Activated CD4-positive, alpha-beta T cell treated with anti-CD3 and anti-CD28 coated beads, Interleukin-2, amount 50 U/mL, for 16 hours (primary cell): ENCODE results near the gene ZIC2.
"Not testable (repeated sequence)": the region's sequence is repeated elsewhere in the genome, so short reads cannot be mapped to it uniquely, and the experiment has no call there.

Experiments
- DNase-seq: peaks from one replicate; pipeline ENCODE4 v3.0.0-alpha.2; 2020

Gene ZIC2

GRCh38 chr13:99981735-99982035 is at the start of gene ZIC2:
Gene ZIC2, plus strand, starts transcription at chr13:99981784. Its CDS starts 281 bp downstream, at chr13:99982065.
- DNase-seq, result no peak

- no peak for DNase-seq
Measured at GRCh38 chr13:99932912-99933311, 48.7 kb upstream of the ZIC2 start.

DNA sequence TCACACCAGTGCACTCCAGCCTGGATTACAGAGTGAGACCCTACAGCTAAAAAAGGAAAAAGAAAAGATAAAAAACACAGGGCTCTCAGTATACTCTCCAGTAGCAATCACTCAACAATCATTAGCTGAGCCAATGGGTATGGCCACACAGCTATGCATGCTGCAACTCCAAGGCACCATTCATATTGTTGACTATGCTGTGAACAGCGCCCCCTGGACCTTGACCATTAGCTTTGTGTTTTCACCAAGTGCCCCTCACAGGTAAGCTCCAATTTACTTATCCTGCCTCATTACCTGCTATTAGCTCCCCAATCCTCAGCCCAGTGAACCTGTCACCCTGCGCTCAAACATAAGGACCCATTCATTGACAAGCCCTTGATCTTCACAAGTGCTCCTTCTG is 45.8 kb upstream of the ZIC2 start:
- no peak for DNase-seq

- DNase-seq, result no peak
Measured at GRCh38 chr13:99938635-99939034, 42.9 kb upstream of the ZIC2 start.

- DNase-seq, result no peak
Measured at GRCh38 chr13:99941086-99941485, 40.5 kb upstream of the ZIC2 start.

DNA sequence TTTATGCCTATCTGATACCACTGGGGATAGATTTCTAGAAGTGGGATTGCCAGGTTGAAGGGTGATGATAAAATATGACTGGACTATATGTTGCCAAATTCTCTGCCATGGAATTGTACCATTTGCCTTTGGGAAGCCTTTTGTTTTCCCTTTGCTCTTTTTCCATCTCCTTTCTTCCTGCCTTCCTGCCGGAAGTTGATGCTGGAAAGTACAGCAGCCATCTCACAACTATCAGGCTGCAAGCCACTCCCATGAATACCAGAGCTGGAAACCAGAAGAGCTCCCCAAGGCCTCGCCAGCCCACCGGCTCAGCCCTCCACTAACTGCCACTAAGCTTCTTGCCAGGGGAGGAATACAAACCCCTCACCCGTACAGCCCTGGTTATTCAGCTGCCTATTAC is 39.7 kb upstream of the ZIC2 start:
- DNase-seq, result no peak

DNA sequence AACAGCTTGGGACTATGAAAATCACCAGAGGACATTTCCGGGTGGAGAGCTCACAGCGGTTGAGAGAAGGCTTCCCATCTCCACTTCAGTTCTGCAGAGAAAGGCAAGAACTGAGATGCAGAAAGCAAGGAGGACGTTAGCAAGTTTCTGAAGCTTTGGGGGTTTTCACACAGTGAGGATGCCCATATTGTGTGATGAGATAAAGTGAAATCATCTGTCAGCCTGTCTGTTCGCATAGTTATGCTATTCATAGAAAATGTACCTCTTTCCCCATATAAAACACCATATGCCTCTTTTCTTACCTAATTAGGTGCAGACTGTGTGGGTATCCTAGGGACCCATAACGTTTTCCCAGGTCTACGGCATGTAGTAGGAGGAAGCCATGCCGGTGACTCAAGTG is 37.5 kb upstream of the ZIC2 start:
- no peak for DNase-seq

DNA sequence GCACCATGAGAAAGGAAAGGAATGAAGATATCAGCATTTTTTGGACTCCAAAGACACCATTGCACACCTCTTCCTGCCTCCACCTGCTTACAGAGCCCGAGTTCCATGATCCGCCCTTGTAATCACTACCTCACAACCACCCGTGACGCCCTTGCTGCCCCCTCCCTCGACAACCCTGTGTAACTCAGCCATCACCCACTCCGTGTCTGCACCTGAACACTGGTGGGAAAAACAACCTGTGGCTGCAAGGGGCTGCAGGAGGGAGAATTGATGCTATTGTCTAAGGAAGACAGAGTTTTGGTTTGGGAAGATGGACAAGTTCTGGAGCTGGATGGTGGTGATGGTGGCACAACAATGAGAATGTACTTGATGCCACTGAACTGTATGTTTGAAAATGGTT is 37.0 kb upstream of the ZIC2 start:
- DNase-seq, result no peak

- not testable (repeated sequence) for DNase-seq
Measured at GRCh38 chr13:99945515-99945914, 36.1 kb upstream of the ZIC2 start.

DNA sequence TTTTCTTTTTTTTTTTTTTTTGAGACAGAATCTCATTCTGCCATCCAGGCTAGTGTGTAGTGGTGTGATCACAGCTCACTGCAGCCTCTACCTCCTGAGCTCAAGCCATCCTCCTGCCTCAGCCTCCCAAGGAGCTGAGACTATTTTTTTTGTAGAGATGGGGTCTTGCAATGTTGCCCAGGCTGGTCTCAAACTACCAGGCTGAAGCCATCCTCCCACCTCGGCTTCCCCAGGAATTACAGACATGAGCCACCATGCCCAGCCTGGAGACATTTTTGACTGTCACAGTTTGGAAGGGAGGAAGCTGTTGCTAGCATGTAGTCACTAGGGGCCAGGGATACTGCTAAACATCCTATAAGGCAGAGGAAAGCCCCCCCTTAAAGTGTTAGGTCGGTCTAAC is 33.9 kb upstream of the ZIC2 start:
- DNase-seq, result no peak

- DNase-seq, result no peak
Measured at GRCh38 chr13:99948411-99948810, 33.2 kb upstream of the ZIC2 start.

GRCh38 chr13:99948907-99949678 is 32.5 kb upstream of the ZIC2 start:
- DNase-seq, result no peak

DNA sequence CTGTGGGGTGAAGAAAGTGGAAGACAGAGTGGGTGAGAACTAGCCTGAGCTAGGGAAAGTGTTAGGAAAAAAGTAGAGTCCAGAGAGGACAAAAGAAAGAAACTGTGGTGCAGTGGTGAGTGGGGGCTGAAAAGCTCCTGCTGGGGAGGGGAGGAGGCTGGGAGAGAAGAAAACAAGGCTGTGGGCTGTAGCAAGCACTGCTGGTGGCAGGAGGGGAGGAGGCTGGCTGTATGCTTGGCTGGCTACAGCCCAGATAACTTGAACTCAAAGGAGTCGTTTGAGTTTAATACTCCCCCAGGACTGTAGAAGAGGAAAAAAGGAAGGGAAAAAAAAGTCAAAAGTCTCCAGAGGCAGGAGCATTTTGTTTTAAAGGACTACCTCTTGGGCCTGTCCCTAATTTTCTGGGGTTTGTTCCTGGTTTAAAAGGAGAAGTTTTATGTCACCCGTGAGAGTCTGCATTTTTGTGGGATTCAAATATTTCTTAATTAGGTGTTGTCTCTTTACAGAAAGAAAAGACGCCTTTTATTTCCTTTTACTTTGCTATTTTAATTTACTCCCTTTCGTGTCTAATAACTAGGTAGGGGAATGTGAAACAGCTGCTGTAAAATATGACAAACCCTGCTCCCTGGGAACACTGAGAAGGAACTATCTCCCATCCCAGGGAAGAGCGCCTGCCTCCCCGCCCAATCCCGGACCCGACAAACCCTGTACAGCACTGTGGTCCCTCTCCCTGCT is 31.7 kb upstream of the ZIC2 start:
- no peak for DNase-seq

DNA sequence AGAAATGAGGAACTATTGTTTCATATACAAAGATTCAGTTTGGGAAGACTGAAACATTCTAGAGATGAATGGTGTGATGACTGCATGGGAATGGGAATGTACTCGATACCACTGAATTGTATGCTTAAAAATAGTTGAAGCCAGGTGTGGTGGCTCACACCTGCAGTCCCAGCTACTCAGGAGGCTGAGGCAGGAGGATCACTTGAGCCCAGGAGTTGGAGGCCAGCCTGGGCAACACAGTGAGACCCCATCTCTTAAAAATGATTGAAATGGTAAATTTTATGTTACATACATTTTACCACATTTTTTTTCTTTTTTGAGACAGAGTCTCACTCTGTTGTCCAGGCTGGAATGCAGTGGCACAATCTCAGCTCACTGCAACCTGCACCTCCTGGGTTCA is 29.9 kb upstream of the ZIC2 start:
- DNase-seq, result not testable (repeated sequence)

- DNase-seq, result no peak
Measured at GRCh38 chr13:99953138-99953755, 28.3 kb upstream of the ZIC2 start.

GRCh38 chr13:99955107-99955746 is 26.4 kb upstream of the ZIC2 start:
- no peak for DNase-seq

GRCh38 chr13:99955747-99956472 is 25.7 kb upstream of the ZIC2 start:
- no peak for DNase-seq

DNA sequence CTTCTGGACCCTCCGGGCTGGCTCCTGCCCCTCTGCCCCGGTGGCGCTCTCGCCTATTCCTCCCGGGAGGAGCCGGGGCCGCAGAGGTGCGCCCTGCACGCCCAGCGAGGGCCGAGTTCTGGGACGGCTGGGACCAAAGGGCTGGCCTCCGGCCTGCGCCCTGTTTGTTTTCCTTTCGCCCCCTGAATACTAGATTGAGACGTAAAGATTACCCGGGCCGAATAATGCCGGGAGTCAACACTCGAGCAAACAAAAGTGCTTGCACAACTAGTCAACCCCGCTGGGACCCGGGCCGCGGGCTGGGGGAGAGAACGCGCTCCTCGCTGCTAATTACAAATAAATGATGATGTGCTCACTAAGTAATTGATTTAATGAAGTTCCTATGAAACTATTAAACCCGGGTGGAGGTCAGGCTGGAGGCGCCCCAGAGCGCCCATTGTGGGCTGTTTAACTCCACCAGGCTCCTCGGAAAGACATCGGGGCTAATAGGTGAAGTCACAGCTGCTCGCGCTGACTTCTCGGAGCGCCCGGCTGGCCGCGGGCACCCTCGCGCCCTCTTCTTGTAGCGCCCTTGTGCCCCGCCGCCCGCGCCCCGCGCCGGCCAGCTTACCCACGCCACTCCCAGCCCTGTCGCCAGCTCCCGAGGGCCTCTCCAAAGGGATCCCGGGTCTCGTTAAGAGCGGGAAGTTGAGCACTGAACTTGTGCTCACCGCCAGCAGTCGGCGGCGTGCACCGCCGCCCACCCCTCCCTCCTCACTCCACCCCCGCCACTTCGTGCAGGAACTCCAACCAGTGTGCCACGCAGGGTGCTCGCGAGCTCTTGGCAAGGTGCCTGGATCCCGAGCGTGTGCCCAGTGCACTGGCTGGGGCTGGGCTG is 24.9 kb upstream of the ZIC2 start:
- no peak for DNase-seq

- DNase-seq, result no peak
Measured at GRCh38 chr13:99958406-99959126, 23.0 kb upstream of the ZIC2 start.

DNA sequence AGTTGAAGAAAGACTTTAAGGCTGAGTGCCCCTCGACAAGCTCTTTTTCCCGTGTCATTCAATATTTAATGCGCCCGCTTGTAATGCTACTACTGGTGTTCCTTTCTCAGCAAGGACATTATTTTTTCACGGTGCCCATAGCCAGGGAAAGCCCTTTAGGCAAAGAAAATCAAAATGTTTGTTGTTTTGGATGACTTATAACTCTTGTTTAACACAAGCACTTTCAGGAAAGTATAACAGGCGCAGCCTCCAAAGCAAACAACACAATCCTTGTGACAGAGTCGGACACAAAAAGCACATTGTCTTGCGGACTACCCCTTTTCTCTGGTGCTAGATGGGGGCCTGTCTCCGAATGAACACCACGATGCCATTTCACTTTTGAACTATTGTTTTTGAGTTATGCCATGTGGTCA is 22.5 kb upstream of the ZIC2 start:
- DNase-seq, result no peak

GRCh38 chr13:99959540-99960230 is 21.9 kb upstream of the ZIC2 start:
- DNase-seq, result no peak
